Measurements from ENCODE around the gene DYRK4. TPM values are rescaled to one million over a fixed set of nuclear protein-coding genes. Genes with fewer than 3 reads are reported as not detected.
A peak's percentile ranks its signal among the peaks of the same experiment; 100 is the strongest.

DYRK4 gene
- total and polyA plus RNA-seq, 9 donors: 13.5 to 30.4 (median 16.2) TPM

DNA sequence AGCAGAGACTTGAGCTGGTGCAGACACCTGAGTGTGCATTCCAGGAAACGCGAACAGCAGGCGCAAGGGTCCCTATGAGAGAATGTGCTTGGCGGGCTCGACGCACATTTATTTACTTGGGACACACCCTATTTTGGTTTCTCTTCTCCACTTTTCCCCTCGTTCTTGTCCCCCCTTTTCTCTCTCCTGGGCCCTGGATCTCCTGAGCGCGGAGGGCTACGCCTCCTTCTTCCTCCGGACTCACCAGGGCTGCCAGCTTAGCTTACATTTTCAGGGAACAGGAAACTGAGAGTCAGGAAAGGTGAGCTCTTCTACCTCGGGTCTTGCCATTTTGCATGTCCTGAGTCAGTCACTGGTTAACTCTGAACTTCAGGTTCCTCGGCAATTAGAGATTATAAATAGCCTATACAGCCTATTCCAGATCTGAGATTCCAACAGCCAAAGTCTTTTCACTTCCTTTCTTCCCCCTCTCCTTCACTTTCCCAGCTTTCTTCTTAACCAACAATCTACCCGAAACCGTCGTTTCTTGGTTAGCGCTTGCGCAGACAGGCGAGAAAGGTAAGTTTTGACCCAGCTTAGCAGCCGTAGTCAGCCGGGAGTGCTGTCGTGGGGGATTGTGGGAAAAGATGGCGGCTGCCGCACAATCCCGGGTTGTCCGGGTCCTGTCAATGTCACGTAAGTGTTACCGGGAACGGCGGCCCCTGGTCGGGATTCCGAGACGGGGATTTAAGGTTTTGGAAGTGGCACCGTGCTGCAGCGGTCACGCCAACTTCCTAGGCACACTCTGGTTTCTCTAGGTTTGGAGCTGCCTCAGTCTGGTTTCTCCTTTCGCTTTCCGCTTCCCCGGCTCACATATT lies 86.7 kb downstream of the DYRK4 start, which contains the start of the genes AKAP3 and NDUFA9:
Gene AKAP3, minus strand, starts transcription at position 551 of the 857 bp plus-strand sequence. CDS start 10,855 bp downstream, outside the sequence.
Gene NDUFA9, plus strand, starts transcription at position 614 of the 857 bp plus-strand sequence. Its CDS starts 13 bp downstream, at position 627.
- 1% methylated on average over 20 of the region's 39 CpGs for WGBS (ENCODE audit: insufficient coverage)
- peaks cover 8% of the 10 kb centered on the region for H3K4me1 ChIP-seq (ENCODE audit: control insufficient read depth, insufficient read depth, low read length)

DNA sequence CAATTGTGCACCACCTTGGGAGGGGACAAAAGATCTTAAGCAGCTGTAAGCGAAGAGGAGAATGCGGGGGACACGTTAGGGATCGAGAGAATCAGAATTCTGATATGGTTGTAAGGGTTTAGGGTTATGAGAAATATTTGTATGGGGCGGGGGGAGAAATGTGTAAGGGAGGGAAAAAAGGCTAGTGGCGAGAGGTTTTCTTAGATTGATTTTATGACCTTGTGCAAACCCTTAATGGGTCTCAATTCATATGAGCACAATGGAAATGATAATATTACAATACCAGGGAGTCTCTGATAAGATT lies 87.3 kb downstream of the DYRK4 start:
- Histone ChIP-seq H3K4me1 (ENCODE audit: control insufficient read depth, insufficient read depth, low read length) (peaks cover 8% of the 10 kb centered on the region), H3K27ac (ENCODE audit: low read length) (peak overlapping the region; percentile 92)
- 0% methylated on average over 6 of the region's 6 CpGs for whole genome bisulfite sequencing (ENCODE audit: insufficient coverage)

More for the DNA sequence above, 86.7 kb downstream of the DYRK4 start, which contains the start of the genes AKAP3 and NDUFA9:
- Histone ChIP-seq H3K27ac (ENCODE audit: low read length) (peak within 1 kb of the TSS; percentile 92), H3K27me3 (ENCODE audit: control insufficient read depth, insufficient read depth, low read length) (no peaks in the 10 kb centered on the region), H3K36me3 (ENCODE audit: control insufficient read depth, insufficient read depth, low read length) (no peaks in the 10 kb centered on the region), H3K4me3 (ENCODE audit: low read length) (peak within 1 kb of the TSS; percentile 69), H3K9me3 (replicated peaks; ENCODE audit: control insufficient read depth, low read depth, low read length) (no peaks in the 10 kb centered on the region)
- peak; percentile 96 for DNase-seq

DNA sequence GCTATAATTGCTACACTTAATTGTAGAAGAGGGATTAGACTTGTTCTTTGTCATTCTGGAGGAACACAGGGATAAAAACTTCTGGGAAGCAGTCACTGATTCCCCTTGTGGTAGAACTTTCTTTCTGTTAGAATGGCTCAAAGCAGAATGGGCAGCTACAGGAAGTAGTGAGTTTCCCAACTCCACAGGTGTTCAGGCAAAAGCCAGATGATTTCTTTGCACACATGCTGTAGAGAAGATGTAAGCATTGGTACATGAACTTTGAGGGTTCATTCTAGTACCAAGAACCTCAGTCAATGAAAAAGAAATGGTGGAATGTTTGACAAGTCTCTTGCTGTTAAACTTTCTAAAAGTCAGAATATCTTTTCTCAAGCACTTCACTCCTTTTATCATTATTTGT lies 91.2 kb downstream of the DYRK4 start:
- no peaks in the 10 kb centered on the region for H3K27me3 ChIP-seq (ENCODE audit: control insufficient read depth, insufficient read depth, low read length)
- no peak overlapping the region for H3K27ac ChIP-seq (ENCODE audit: low read length)
- H3K4me3 ChIP-seq (ENCODE audit: low read length): no peak overlapping the region

More for the DNA sequence above, 87.3 kb downstream of the DYRK4 start:
- no peaks in the 10 kb centered on the region for H3K27me3 ChIP-seq (ENCODE audit: control insufficient read depth, insufficient read depth, low read length)
- DNase-seq: no peak
- H3K36me3 ChIP-seq (ENCODE audit: control insufficient read depth, insufficient read depth, low read length): no peaks in the 10 kb centered on the region
- peak overlapping the region; percentile 69 for H3K4me3 ChIP-seq (ENCODE audit: low read length)
- no peaks in the 10 kb centered on the region for H3K9me3 ChIP-seq (replicated peaks; ENCODE audit: control insufficient read depth, low read depth, low read length)

DNA sequence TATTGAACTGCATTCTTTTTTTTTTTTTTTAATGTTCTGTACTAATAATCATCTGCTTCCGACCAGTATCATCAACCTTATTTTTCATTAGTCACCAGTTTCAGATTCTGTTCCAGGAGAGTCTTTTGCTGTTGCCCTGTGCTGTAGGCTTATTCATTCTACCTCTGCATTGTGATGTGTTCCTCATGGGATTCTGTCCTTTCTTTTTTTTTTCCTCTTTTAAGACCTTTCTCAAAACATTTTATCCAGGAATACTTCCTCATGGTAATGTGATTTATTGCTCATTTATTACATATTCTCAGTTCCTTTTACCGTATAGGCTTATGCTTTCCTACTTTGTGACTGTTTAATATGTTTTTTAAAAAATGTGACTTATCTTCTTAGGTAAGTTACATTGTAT lies 91.7 kb downstream of the DYRK4 start:
- no CpG with 5 or more reads among the region's 2 CpGs for WGBS (ENCODE audit: insufficient coverage)
- Histone ChIP-seq H3K4me3 (ENCODE audit: low read length) (no peak overlapping the region), H3K27ac (ENCODE audit: low read length) (no peak overlapping the region), H3K4me1 (ENCODE audit: control insufficient read depth, insufficient read depth, low read length) (peaks cover 2% of the 10 kb centered on the region), H3K9me3 (replicated peaks; ENCODE audit: control insufficient read depth, low read depth, low read length) (no peaks in the 10 kb centered on the region), H3K27me3 (ENCODE audit: control insufficient read depth, insufficient read depth, low read length) (no peaks in the 10 kb centered on the region), H3K36me3 (ENCODE audit: control insufficient read depth, insufficient read depth, low read length) (peaks cover 30% of the 10 kb centered on the region)
- no peak for DNase-seq

More for the DNA sequence above, 91.2 kb downstream of the DYRK4 start:
- Histone ChIP-seq H3K36me3 (ENCODE audit: control insufficient read depth, insufficient read depth, low read length) (peaks cover 26% of the 10 kb centered on the region), H3K9me3 (replicated peaks; ENCODE audit: control insufficient read depth, low read depth, low read length) (no peaks in the 10 kb centered on the region), H3K4me1 (ENCODE audit: control insufficient read depth, insufficient read depth, low read length) (peaks cover 4% of the 10 kb centered on the region)
- DNase-seq: no peak

Other genes starting within 250 kb of the DYRK4 start
- gene TIGAR, start 241.0 kb upstream of the DYRK4 start, total RNA-seq: 3.1 TPM
- 10 to 100 TPM in 1 of 8 donors, 1 to 10 TPM in 7; 4.9 to 10.4 (median 7.9) TPM for gene TIGAR, start 241.0 kb upstream of the DYRK4 start, polyA plus RNA-seq (ENCODE audit: insufficient read depth in 1 of 8, insufficient read length in 8 of 8, low replicate concordance in 1 of 8)
- 0.04 TPM for gene FGF23, start 182.5 kb upstream of the DYRK4 start, total RNA-seq
- under 1 TPM in 7 of 8 donors, not detected in 1; 0.05 to 0.31 (median 0.16) TPM for gene FGF23, start 182.5 kb upstream of the DYRK4 start, polyA plus RNA-seq (ENCODE audit: insufficient read depth in 1 of 8, insufficient read length in 8 of 8, low replicate concordance in 1 of 8)
- 24.7 TPM for gene FGF6, start 116.4 kb upstream of the DYRK4 start, total RNA-seq
- gene FGF6, start 116.4 kb upstream of the DYRK4 start, polyA plus RNA-seq (ENCODE audit: insufficient read depth in 1 of 8, insufficient read length in 8 of 8, low replicate concordance in 1 of 8): 10 to 100 TPM; 18.3 to 54.4 (median 30.2) TPM
- 10.7 TPM for gene RAD51AP1, start 23.3 kb upstream of the DYRK4 start, total RNA-seq
- 10 to 100 TPM in 7 of 8 donors, 1 to 10 TPM in 1; 9.3 to 19.3 (median 12.0) TPM for gene RAD51AP1, start 23.3 kb upstream of the DYRK4 start, polyA plus RNA-seq (ENCODE audit: insufficient read depth in 1 of 8, insufficient read length in 8 of 8, low replicate concordance in 1 of 8)
- gene AKAP3, start 86.8 kb downstream of the DYRK4 start, total RNA-seq: 0.35 TPM
- 1 to 10 TPM in 1 of 8 donors, under 1 TPM in 7; 0.39 to 1.1 (median 0.81) TPM for gene AKAP3, start 86.8 kb downstream of the DYRK4 start, polyA plus RNA-seq (ENCODE audit: insufficient read depth in 1 of 8, insufficient read length in 8 of 8, low replicate concordance in 1 of 8)
- 112 TPM for gene NDUFA9, start 86.9 kb downstream of the DYRK4 start, total RNA-seq
- 10 to 100 TPM; 75.2 to 87.6 (median 78.5) TPM for gene NDUFA9, start 86.9 kb downstream of the DYRK4 start, polyA plus RNA-seq (ENCODE audit: insufficient read depth in 1 of 8, insufficient read length in 8 of 8, low replicate concordance in 1 of 8)
- gene GALNT8, start 158.2 kb downstream of the DYRK4 start, total RNA-seq: 5.5 TPM
- 1 to 10 TPM; 4.8 to 9.6 (median 7.0) TPM for gene GALNT8, start 158.2 kb downstream of the DYRK4 start, polyA plus RNA-seq (ENCODE audit: insufficient read depth in 1 of 8, insufficient read length in 8 of 8, low replicate concordance in 1 of 8)